Ishikawa (cell line): ENCODE data around the gene FUT3.
A peak's percentile ranks its signal among the peaks of the same experiment; 100 is the strongest.

ENCODE experiments used
- CEBPB ChIP-seq: IDR thresholded peaks from 2 replicates; pipeline ENCODE4 v1.6.1; 2012
- CREB1 ChIP-seq: IDR thresholded peaks from 2 replicates; pipeline ENCODE4 v1.6.1; 2012; ENCODE audit warnings: low read depth
- EGR1 ChIP-seq: IDR thresholded peaks from 2 replicates; pipeline ENCODE4 v1.6.1; 2012
- EP300 ChIP-seq: IDR thresholded peaks from 2 replicates; pipeline ENCODE4 v1.6.1; 2012; ENCODE audit warnings: borderline replicate concordance
- FOXM1 ChIP-seq: IDR thresholded peaks from 2 replicates; pipeline ENCODE4 v1.6.1; 2012; ENCODE audit warnings: low read depth, borderline replicate concordance
- MAX ChIP-seq: IDR thresholded peaks from 2 replicates; pipeline ENCODE4 v1.6.1; 2012
- NFIC ChIP-seq: IDR thresholded peaks from 2 replicates; pipeline ENCODE4 v1.6.1; 2012
- RAD21 ChIP-seq: IDR thresholded peaks from 2 replicates; pipeline ENCODE4 v1.6.1; 2012; ENCODE audit warnings: low read depth
- REST ChIP-seq: IDR thresholded peaks from 2 replicates; pipeline ENCODE4 v1.6.1; 2012; ENCODE audit warnings: low read depth, mild to moderate bottlenecking
- TAF1 ChIP-seq: IDR thresholded peaks from 2 replicates; pipeline ENCODE4 v1.6.1; 2012; ENCODE audit warnings: low read depth, mild to moderate bottlenecking
- TCF12 ChIP-seq: IDR thresholded peaks from 2 replicates; pipeline ENCODE4 v1.6.1; 2012; ENCODE audit warnings: low read depth
- TEAD4 ChIP-seq: IDR thresholded peaks from 2 replicates; pipeline ENCODE4 v1.6.1; 2012
- USF1 ChIP-seq: IDR thresholded peaks from 2 replicates; pipeline ENCODE4 v1.6.1; 2012
- YY1 ChIP-seq: IDR thresholded peaks from 2 replicates; pipeline ENCODE4 v1.6.1; 2012; ENCODE audit warnings: low read depth
- ZBTB7A ChIP-seq: IDR thresholded peaks from 2 replicates; pipeline ENCODE4 v1.6.1; 2012; ENCODE audit warnings: low read depth

FUT3 gene

GRCh38 chr19:5851302-5851701 is at the start of gene FUT3:
TSS of gene FUT3 (minus strand) at chr19:5851449.
- no peak for TF ChIP-seq ZBTB7A
- TF ChIP-seq TAF1: no peak
- TF ChIP-seq TCF12: peak; percentile 35; the same call in 1 of the 2 replicates

- TF ChIP-seq TEAD4: no peak
Measured at GRCh38 chr19:5900976-5901375, 49.7 kb upstream of the FUT3 start.

- TF ChIP-seq TAF1 (no peak), USF1 (no peak), REST (no peak), TCF12 (no peak), YY1 (no peak), EP300 (no peak), CREB1 (no peak), MAX (no peak), FOXM1 (no peak), ZBTB7A (no peak), NFIC (no peak), RAD21 (no peak), TEAD4 (no peak)
Measured at GRCh38 chr19:5899728-5900526, 48.7 kb upstream of the FUT3 start.

GRCh38 chr19:5897189-5897969 is 46.1 kb upstream of the FUT3 start:
- no peak for TF ChIP-seq TEAD4
- no peak for TF ChIP-seq CEBPB
- TF ChIP-seq REST: no peak
- TF ChIP-seq MAX: peak; percentile 78
- TF ChIP-seq TAF1: no peak
- 0 out of 2 replicates have a peak, but pooled peaks have one; percentile 35 for TF ChIP-seq ZBTB7A
- TF ChIP-seq TCF12: no peak
- TF ChIP-seq FOXM1: no peak
- TF ChIP-seq EP300: peak; percentile 8; the same call in 1 of the 2 replicates
- TF ChIP-seq NFIC: no peak
- peak; percentile 25; the same call in 1 of the 2 replicates for TF ChIP-seq USF1
- no peak for TF ChIP-seq YY1
- no peak for TF ChIP-seq EGR1
- TF ChIP-seq RAD21: peak; percentile 40
- TF ChIP-seq CREB1: no peak

- TF ChIP-seq TAF1: no peak
- peak; percentile 77 for TF ChIP-seq NFIC
- TF ChIP-seq TCF12: peak; percentile 19; the same call in 1 of the 2 replicates
- TF ChIP-seq EP300: peak; percentile 44
- no peak for TF ChIP-seq USF1
- peak; percentile 87 for TF ChIP-seq MAX
- no peak for TF ChIP-seq YY1
- TF ChIP-seq CREB1: no peak
Measured at GRCh38 chr19:5896365-5897076, 45.3 kb upstream of the FUT3 start.
